PC-3 (cell line): Measurements from ENCODE around the gene KCNC1.

Source experiments
- EZH2 ChIP-seq: fragments of 300-600 bp; sonication (generic); IDR thresholded peaks from one replicate; pipeline ENCODE4 v1.6.1; 2017; ENCODE audit warnings: antibody characterized with exemption, mild to moderate bottlenecking, low read length; ENCODE audit not compliant: unreplicated experiment
- EZH2phosphoT487 ChIP-seq: fragments of 300-600 bp; sonication (generic); IDR thresholded peaks from 2 replicates; pipeline ENCODE4 v1.6.1; 2018; ENCODE audit warnings: mild to moderate bottlenecking, antibody characterized with exemption, low read length, borderline replicate concordance
- TF ChIP-seq, protein P1 (sequence below): fragments of 300-600 bp; sonication (generic); conservative IDR thresholded peaks from 2 replicates; pipeline ENCODE4 v1.5.1; 2017; ENCODE audit warnings: antibody characterized with exemption, low read depth, mild to moderate bottlenecking, low read length

DNA sequence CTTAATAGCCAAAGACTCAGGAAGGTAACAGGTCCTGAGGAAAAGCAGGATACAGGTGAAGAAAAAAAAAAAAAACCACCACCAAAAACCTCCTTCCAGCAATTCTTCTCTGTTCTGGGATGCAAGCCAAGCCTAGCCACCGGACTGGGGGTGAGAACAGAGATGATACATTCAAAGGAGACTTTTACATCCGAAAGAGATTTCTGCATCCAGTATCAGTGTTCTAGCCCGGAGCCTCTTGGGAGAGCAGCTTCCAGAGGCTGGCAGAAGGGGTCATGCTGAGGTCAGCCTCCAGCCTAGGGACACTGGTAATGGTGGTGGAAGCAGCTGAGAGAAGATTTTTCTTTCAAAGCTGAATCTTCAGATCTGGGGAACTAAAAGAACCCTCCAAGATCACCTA is 76.2 kb downstream of the KCNC1 start:
- TF ChIP-seq, protein P1, sequence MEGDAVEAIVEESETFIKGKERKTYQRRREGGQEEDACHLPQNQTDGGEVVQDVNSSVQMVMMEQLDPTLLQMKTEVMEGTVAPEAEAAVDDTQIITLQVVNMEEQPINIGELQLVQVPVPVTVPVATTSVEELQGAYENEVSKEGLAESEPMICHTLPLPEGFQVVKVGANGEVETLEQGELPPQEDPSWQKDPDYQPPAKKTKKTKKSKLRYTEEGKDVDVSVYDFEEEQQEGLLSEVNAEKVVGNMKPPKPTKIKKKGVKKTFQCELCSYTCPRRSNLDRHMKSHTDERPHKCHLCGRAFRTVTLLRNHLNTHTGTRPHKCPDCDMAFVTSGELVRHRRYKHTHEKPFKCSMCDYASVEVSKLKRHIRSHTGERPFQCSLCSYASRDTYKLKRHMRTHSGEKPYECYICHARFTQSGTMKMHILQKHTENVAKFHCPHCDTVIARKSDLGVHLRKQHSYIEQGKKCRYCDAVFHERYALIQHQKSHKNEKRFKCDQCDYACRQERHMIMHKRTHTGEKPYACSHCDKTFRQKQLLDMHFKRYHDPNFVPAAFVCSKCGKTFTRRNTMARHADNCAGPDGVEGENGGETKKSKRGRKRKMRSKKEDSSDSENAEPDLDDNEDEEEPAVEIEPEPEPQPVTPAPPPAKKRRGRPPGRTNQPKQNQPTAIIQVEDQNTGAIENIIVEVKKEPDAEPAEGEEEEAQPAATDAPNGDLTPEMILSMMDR = no peak
- TF ChIP-seq EZH2 (no peak), EZH2phosphoT487 (no peak)
